ENCODE results near the gene FAM78A.

The FAM78A gene

GRCh38 chr9:131276094-131276888 lies at the start of gene FAM78A:
Gene FAM78A (minus strand): TSS chr9:131276510. CDS start chr9:131276179, 331 bp downstream.
- H3K4me3 ChIP-seq (ENCODE audit: low read depth, low read length): peak within 1 kb of the TSS; percentile 33

GRCh38 chr9:131324736-131325679 lies 48.7 kb upstream of the FAM78A start:
- no peak overlapping the region for H3K4me3 ChIP-seq (ENCODE audit: low read depth, low read length)

- no peak overlapping the region for H3K4me3 ChIP-seq (ENCODE audit: low read depth, low read length)
Measured at GRCh38 chr9:131323629-131324028, 47.3 kb upstream of the FAM78A start.

- H3K4me3 ChIP-seq (ENCODE audit: low read depth, low read length): no peak overlapping the region
Measured at GRCh38 chr9:131320031-131320685, 43.8 kb upstream of the FAM78A start.

- no peak overlapping the region for H3K4me3 ChIP-seq (ENCODE audit: low read depth, low read length)
Measured at GRCh38 chr9:131319486-131319885, 43.2 kb upstream of the FAM78A start.

- no peak overlapping the region for H3K4me3 ChIP-seq (ENCODE audit: low read depth, low read length)
Measured at GRCh38 chr9:131318231-131319085, 42.1 kb upstream of the FAM78A start.

GRCh38 chr9:131312822-131313770 lies 36.8 kb upstream of the FAM78A start:
- H3K4me3 ChIP-seq (ENCODE audit: low read depth, low read length): no peak overlapping the region

- H3K4me3 ChIP-seq (ENCODE audit: low read depth, low read length): no peak overlapping the region
Measured at GRCh38 chr9:131312246-131312645, 35.9 kb upstream of the FAM78A start.

GRCh38 chr9:131310833-131311554 lies 34.7 kb upstream of the FAM78A start:
- H3K4me3 ChIP-seq (ENCODE audit: low read depth, low read length): no peak overlapping the region

GRCh38 chr9:131309530-131310276 lies 33.4 kb upstream of the FAM78A start:
- H3K4me3 ChIP-seq (ENCODE audit: low read depth, low read length): no peak overlapping the region

- H3K4me3 ChIP-seq (ENCODE audit: low read depth, low read length): no peak overlapping the region
Measured at GRCh38 chr9:131308906-131309529, 32.7 kb upstream of the FAM78A start.

- no peak overlapping the region for H3K4me3 ChIP-seq (ENCODE audit: low read depth, low read length)
Measured at GRCh38 chr9:131308452-131308851, 32.1 kb upstream of the FAM78A start.

- no peak overlapping the region for H3K4me3 ChIP-seq (ENCODE audit: low read depth, low read length)
Measured at GRCh38 chr9:131307974-131308373, 31.7 kb upstream of the FAM78A start.

- no peak overlapping the region for H3K4me3 ChIP-seq (ENCODE audit: low read depth, low read length)
Measured at GRCh38 chr9:131306397-131307004, 30.2 kb upstream of the FAM78A start.

- no peak overlapping the region for H3K4me3 ChIP-seq (ENCODE audit: low read depth, low read length)
Measured at GRCh38 chr9:131304676-131305355, 28.5 kb upstream of the FAM78A start.
